Measurements from ENCODE around the gene NXPE4.

- TF ChIP-seq CTCF (IDR thresholded peaks at IDR 0.05; ENCODE audit: low read length) (no peak), EZH2 (optimal IDR thresholded peaks at IDR 0.05; ENCODE audit: low read depth, low read length) (no peak)
Observed at GRCh38 chr11:114614127-114614720, 18.6 kb upstream of the NXPE4 start.
